Cardiac muscle cell (in vitro differentiated cells and primary cell): ENCODE results near the gene TRIO. TPM values are rescaled to one million over a fixed set of nuclear protein-coding genes. Genes with fewer than 3 reads are reported as not detected.
A peak's percentile ranks its signal among the peaks of the same experiment; 100 is the strongest.

Experiments
- DNase-seq, 2 donors: peaks; one replicate each; pipeline versions ENCODE4 v3.0.0 to v3.0.0-alpha.2; 2010 to 2017; ENCODE audit warnings: low read depth in 1 of 2, low spot score in 1 of 2
- H3K27ac ChIP-seq: fragments of 200-600 bp; sonication (generic); 2 replicates; pipeline ENCODE4 v1.5.1; 2016
- H3K27me3 ChIP-seq: fragments of 200-600 bp; sonication (generic); 2 replicates; pipeline ENCODE4 v1.6.0; 2016; ENCODE audit warnings: control low read depth
- H3K36me3 ChIP-seq: fragments of 200-600 bp; sonication (generic); 2 replicates; pipeline ENCODE4 v1.5.1; 2016; ENCODE audit warnings: control low read depth
- H3K4me1 ChIP-seq: fragments of 200-600 bp; sonication (generic); 2 replicates; pipeline ENCODE4 v1.8.1; 2017; ENCODE audit warnings: low read depth, mild to moderate bottlenecking, mixed run types
- H3K4me3 ChIP-seq: fragments of 200-600 bp; sonication (generic); 2 replicates; pipeline ENCODE4 v1.5.1; 2016; ENCODE audit warnings: mild to moderate bottlenecking
- H3K9me3 ChIP-seq: fragments of 200-600 bp; sonication (generic); 2 replicates; pipeline ENCODE4 v1.5.1; 2017; ENCODE audit warnings: low read depth, mild to moderate bottlenecking, control low read depth
- CTCF ChIP-seq: IDR thresholded peaks from 2 replicates; pipeline ENCODE4 v1.5.1; 2012; ENCODE audit warnings: low read depth, mild to moderate bottlenecking, low read length
- polyA plus RNA-seq: library from polyadenylated mRNA; unstranded; fragments of >200 nt; fragmentation: Nextera tagmentation; extraction: Ambion mirVana; gene quantifications from 2 replicates; pipeline ENCODE4 v1.2.1, GENCODE V29; 2016
- total RNA-seq: library from RNA; depleted of rRNA; stranded (reverse); fragments of >200 nt; gene quantifications from 2 replicates; pipeline ENCODE4 v1.2.3, GENCODE V29; 2016

Gene TRIO
- total and polyA plus RNA-seq, 2 experiments from 2014 or later = 15.5 to 104 TPM

GRCh38 chr5:14220642-14221041 lies 77.5 kb downstream of the TRIO start:
- H3K36me3 ChIP-seq = no peaks in the 10 kb centered on the region
- peak overlapping the region; percentile 40 for H3K27ac ChIP-seq
- no peaks in the 10 kb centered on the region for H3K9me3 ChIP-seq
- no peak for TF ChIP-seq CTCF
- peaks cover 37% of the 10 kb centered on the region for H3K4me1 ChIP-seq
- H3K27me3 ChIP-seq = no peaks in the 10 kb centered on the region
- no peak overlapping the region for H3K4me3 ChIP-seq
- DNase-seq = no peak

GRCh38 chr5:14221732-14222131 lies 78.6 kb downstream of the TRIO start:
- no peak overlapping the region for H3K27ac ChIP-seq
- no peaks in the 10 kb centered on the region for H3K9me3 ChIP-seq
- H3K36me3 ChIP-seq = no peaks in the 10 kb centered on the region
- no peak for TF ChIP-seq CTCF
- H3K4me1 ChIP-seq = peaks cover 29% of the 10 kb centered on the region
- H3K27me3 ChIP-seq = no peaks in the 10 kb centered on the region
- H3K4me3 ChIP-seq = no peak overlapping the region
- DNase-seq = no peak

- Histone ChIP-seq H3K4me3 (no peak overlapping the region), H3K27ac (no peak overlapping the region), H3K9me3 (no peaks in the 10 kb centered on the region), H3K27me3 (no peaks in the 10 kb centered on the region), H3K36me3 (no peaks in the 10 kb centered on the region), H3K4me1 (peaks cover 29% of the 10 kb centered on the region)
- no peak for DNase-seq
- TF ChIP-seq CTCF = no peak
Observed at GRCh38 chr5:14222206-14222605, 79.1 kb downstream of the TRIO start.

- H3K27ac ChIP-seq = no peak overlapping the region
- no peaks in the 10 kb centered on the region for H3K36me3 ChIP-seq
- H3K27me3 ChIP-seq = no peaks in the 10 kb centered on the region
- H3K9me3 ChIP-seq = no peaks in the 10 kb centered on the region
- DNase-seq = no peak
- TF ChIP-seq CTCF = no peak
- H3K4me1 ChIP-seq = peaks cover 19% of the 10 kb centered on the region
- no peak overlapping the region for H3K4me3 ChIP-seq
Observed at GRCh38 chr5:14223372-14223771, 80.2 kb downstream of the TRIO start.

- H3K27me3 ChIP-seq = no peaks in the 10 kb centered on the region
- no peak for DNase-seq
- TF ChIP-seq CTCF = no peak
- H3K4me1 ChIP-seq = peaks cover 13% of the 10 kb centered on the region
- H3K9me3 ChIP-seq = no peaks in the 10 kb centered on the region
- H3K36me3 ChIP-seq = no peaks in the 10 kb centered on the region
- no peak overlapping the region for H3K4me3 ChIP-seq
- H3K27ac ChIP-seq = no peak overlapping the region
Observed at GRCh38 chr5:14225173-14225834, 82.2 kb downstream of the TRIO start.
